NCI-H1048 (cell line): ENCODE data around the gene CCDC194.

Experiments
- DNase-seq: peaks from one replicate; lab custom pipeline; 2025; lab: John Stamatoyannopoulos, UW

The CCDC194 gene

GRCh38 chr19:17393914-17394313 lies at the start of gene CCDC194:
Gene CCDC194 (minus strand): TSS chr19:17394196. CDS start chr19:17394158, 38 bp downstream.
- DNase-seq = no peak

GRCh38 chr19:17441241-17442021 lies 47.4 kb upstream of the CCDC194 start:
- DNase-seq = no peak

- DNase-seq = no peak
Measured at GRCh38 chr19:17436874-17437267, 42.9 kb upstream of the CCDC194 start.

- no peak for DNase-seq
Measured at GRCh38 chr19:17436094-17436873, 42.3 kb upstream of the CCDC194 start.

- DNase-seq = no peak
Measured at GRCh38 chr19:17435218-17435617, 41.2 kb upstream of the CCDC194 start.

- no peak for DNase-seq
Measured at GRCh38 chr19:17431417-17431816, 37.4 kb upstream of the CCDC194 start.

GRCh38 chr19:17429641-17430113 lies 35.7 kb upstream of the CCDC194 start:
- no peak for DNase-seq

GRCh38 chr19:17424743-17425365 lies 30.9 kb upstream of the CCDC194 start:
- no peak for DNase-seq

- DNase-seq = no peak
Measured at GRCh38 chr19:17423429-17424208, 29.6 kb upstream of the CCDC194 start.

- no peak for DNase-seq
Measured at GRCh38 chr19:17421942-17422341, 27.9 kb upstream of the CCDC194 start.

GRCh38 chr19:17420475-17420924 lies 26.5 kb upstream of the CCDC194 start:
- no peak for DNase-seq

- peak; percentile 89 for DNase-seq
Measured at GRCh38 chr19:17419621-17420474, 25.9 kb upstream of the CCDC194 start, which contains the start of gene MVB12A. Gene MVB12A (plus strand): TSS chr19:17420047. CDS start chr19:17420136, 89 bp downstream.

GRCh38 chr19:17419154-17419620 lies 25.2 kb upstream of the CCDC194 start:
- no peak for DNase-seq

- no peak for DNase-seq
Measured at GRCh38 chr19:17418710-17419109, 24.7 kb upstream of the CCDC194 start.

GRCh38 chr19:17415121-17415520 lies 21.1 kb upstream of the CCDC194 start:
- no peak for DNase-seq

- no peak for DNase-seq
Measured at GRCh38 chr19:17414097-17414496, 20.1 kb upstream of the CCDC194 start.

GRCh38 chr19:17411801-17412200 lies 17.8 kb upstream of the CCDC194 start:
- no peak for DNase-seq

GRCh38 chr19:17409990-17410389 lies 16.0 kb upstream of the CCDC194 start:
- no peak for DNase-seq

- DNase-seq = no peak
Measured at GRCh38 chr19:17406887-17407196, 12.8 kb upstream of the CCDC194 start.

GRCh38 chr19:17406046-17406886 lies 12.3 kb upstream of the CCDC194 start:
- no peak for DNase-seq
